Measurements from ENCODE around the gene HBG2.

HBG2 gene

DNA sequence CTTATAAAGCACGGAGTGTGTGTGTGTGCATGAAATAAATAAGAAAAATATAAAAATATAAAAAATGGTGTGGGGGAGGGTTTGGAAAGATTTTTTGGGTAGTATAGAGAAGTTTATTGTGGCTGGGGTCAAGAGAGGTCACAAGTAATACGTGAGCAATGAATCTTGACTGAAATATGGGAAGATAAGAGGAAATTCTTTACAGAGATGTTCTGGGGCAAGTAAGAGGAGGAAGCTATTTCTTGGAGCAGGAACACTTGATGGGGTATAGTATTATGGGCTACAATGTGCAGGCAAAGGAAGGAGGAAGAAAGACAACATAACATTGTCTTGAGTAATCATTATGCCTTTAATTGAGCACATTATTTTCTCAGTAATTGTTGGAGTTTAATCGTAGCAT, 22.4 kb downstream of the HBG2 start:
- H3K4me3 ChIP-seq (ENCODE audit: low read length), result no peak overlapping the region
- H3K27ac ChIP-seq (ENCODE audit: low read depth, low read length), result no peak overlapping the region
- H3K9ac ChIP-seq (ENCODE audit: low read length), result no peak overlapping the region
- H3K27me3 ChIP-seq (ENCODE audit: control insufficient read depth, insufficient read depth, low read length), result no peaks in the 10 kb centered on the region
- no peaks in the 10 kb centered on the region for H3K4me1 ChIP-seq (ENCODE audit: control insufficient read depth, insufficient read depth, low read length)
- no peaks in the 10 kb centered on the region for H3K36me3 ChIP-seq (ENCODE audit: control insufficient read depth, insufficient read depth, low read length)

DNA sequence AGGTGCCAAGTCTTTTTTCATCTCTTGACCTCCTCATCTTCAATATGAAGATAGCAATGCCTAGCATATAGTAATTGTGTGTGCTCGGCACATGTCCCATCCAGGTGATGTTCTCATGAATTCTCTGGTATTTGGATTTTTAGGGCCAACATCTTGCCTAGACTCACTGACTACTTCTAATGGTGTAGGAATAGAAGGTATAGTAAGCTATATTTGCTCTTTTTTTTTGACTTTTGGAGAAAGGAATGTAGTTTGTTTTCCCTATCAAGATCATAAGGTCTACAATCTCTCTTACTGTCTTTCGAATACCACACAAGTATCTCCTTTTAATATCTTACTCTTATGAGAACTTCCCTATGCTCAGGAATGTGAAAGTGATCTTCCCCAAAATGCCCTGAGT, 23.5 kb downstream of the HBG2 start:
- no peaks in the 10 kb centered on the region for H3K36me3 ChIP-seq (ENCODE audit: control insufficient read depth, insufficient read depth, low read length)
- no peak overlapping the region for H3K4me3 ChIP-seq (ENCODE audit: low read length)
- H3K27me3 ChIP-seq (ENCODE audit: control insufficient read depth, insufficient read depth, low read length), result no peaks in the 10 kb centered on the region
- H3K9ac ChIP-seq (ENCODE audit: low read length), result no peak overlapping the region
- H3K4me1 ChIP-seq (ENCODE audit: control insufficient read depth, insufficient read depth, low read length), result no peaks in the 10 kb centered on the region
- no peak overlapping the region for H3K27ac ChIP-seq (ENCODE audit: low read depth, low read length)

DNA sequence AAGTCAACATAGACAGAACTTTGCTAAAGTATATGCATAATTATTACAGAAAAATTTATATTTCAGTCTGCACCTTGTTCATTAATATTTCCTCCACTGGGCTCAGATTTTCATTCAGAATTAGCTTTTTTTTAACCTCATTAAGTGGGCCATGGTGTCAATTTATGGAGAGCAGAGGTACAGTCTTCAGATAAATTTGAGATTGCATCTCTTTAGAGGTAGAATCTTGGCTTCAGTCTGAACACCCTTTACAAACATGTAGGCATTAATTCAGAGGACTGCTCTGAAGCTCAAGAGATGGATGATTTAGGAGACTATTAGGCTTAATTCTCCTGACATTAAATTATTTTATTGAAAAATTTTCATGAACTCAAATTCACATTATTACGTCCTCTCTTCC, 24.3 kb downstream of the HBG2 start:
- Histone ChIP-seq H3K27ac (ENCODE audit: low read depth, low read length) (no peak overlapping the region), H3K4me1 (ENCODE audit: control insufficient read depth, insufficient read depth, low read length) (no peaks in the 10 kb centered on the region), H3K9ac (ENCODE audit: low read length) (no peak overlapping the region), H3K4me3 (ENCODE audit: low read length) (no peak overlapping the region), H3K27me3 (ENCODE audit: control insufficient read depth, insufficient read depth, low read length) (no peaks in the 10 kb centered on the region), H3K36me3 (ENCODE audit: control insufficient read depth, insufficient read depth, low read length) (no peaks in the 10 kb centered on the region)

DNA sequence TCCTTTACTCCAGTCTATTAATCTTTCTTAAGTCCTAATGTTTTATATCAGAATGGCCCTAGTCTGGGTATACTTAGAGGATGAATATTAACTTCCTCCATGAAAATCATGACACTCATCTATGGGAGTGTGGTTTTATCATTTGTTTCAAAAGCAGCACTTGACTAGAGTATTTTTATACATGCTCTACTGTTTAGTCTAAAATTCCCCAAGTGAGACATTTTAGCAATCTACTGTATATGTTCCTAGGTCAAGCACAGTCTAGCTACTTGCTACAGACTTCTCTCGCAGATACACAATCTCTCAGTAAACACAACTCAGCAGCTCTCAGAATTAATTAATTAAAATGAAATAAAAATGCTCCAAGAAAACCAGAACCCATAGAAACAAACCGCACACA, 24.8 kb downstream of the HBG2 start:
- Histone ChIP-seq H3K27me3 (ENCODE audit: control insufficient read depth, insufficient read depth, low read length) (no peaks in the 10 kb centered on the region), H3K9ac (ENCODE audit: low read length) (no peak overlapping the region), H3K36me3 (ENCODE audit: control insufficient read depth, insufficient read depth, low read length) (no peaks in the 10 kb centered on the region), H3K4me1 (ENCODE audit: control insufficient read depth, insufficient read depth, low read length) (no peaks in the 10 kb centered on the region), H3K4me3 (ENCODE audit: low read length) (no peak overlapping the region), H3K27ac (ENCODE audit: low read depth, low read length) (no peak overlapping the region)

DNA sequence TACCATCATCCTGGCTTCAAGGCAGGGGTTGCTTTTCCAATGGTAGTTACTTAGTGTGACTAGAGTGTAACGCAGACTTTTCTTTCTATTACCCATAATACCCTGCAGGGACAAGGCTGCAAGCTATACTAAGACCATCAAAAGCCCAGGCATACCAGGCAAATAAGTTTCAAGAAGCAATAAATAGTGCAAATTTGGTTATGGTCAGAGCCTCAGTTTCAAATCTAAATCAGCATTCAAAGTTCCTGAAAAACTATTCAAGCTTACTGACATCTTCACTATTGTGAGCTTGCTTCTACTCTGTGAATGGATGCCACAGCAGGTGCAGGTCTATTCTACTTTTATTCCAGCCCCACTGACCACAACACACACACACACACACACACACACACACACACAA, 25.2 kb downstream of the HBG2 start:
- H3K27ac ChIP-seq (ENCODE audit: low read depth, low read length), result no peak overlapping the region
- H3K9ac ChIP-seq (ENCODE audit: low read length), result no peak overlapping the region
- H3K36me3 ChIP-seq (ENCODE audit: control insufficient read depth, insufficient read depth, low read length), result no peaks in the 10 kb centered on the region
- H3K4me1 ChIP-seq (ENCODE audit: control insufficient read depth, insufficient read depth, low read length), result no peaks in the 10 kb centered on the region
- no peaks in the 10 kb centered on the region for H3K27me3 ChIP-seq (ENCODE audit: control insufficient read depth, insufficient read depth, low read length)
- no peak overlapping the region for H3K4me3 ChIP-seq (ENCODE audit: low read length)

DNA sequence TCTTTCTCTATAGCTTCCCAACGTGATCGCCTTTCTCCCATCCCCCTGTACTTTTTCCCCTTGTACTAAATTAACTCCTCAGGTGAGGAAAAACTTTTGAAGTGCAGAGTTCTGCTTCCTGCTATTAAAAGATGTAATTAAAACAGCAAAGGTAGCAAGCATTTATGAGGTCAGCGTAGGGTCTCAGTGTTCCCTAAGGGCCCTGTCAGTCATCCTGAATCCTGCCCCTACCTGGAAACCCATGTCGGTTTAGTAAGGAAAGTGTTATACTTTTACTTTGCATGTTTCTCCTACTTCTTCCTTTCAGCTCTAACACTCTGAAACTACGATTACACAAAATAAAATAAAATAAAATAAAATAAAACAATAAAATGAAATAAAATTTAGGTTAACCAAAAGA, 26.5 kb downstream of the HBG2 start:
- Histone ChIP-seq H3K4me1 (ENCODE audit: control insufficient read depth, insufficient read depth, low read length) (no peaks in the 10 kb centered on the region), H3K9ac (ENCODE audit: low read length) (no peak overlapping the region), H3K27ac (ENCODE audit: low read depth, low read length) (no peak overlapping the region), H3K36me3 (ENCODE audit: control insufficient read depth, insufficient read depth, low read length) (no peaks in the 10 kb centered on the region), H3K4me3 (ENCODE audit: low read length) (no peak overlapping the region), H3K27me3 (ENCODE audit: control insufficient read depth, insufficient read depth, low read length) (no peaks in the 10 kb centered on the region)

DNA sequence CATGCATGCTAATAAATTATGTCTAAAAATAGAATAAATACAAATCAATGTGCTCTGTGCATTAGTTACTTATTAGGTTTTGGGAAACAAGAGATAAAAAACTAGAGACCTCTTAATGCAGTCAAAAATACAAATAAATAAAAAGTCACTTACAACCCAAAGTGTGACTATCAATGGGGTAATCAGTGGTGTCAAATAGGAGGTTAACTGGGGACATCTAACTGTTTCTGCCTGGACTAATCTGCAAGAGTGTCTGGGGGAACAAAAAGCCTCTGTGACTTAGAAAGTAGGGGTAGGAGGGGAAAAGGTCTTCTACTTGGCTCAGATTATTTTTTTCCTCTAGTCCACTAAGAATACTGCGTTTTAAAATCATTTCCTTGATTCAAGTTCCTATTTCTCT, 26.9 kb downstream of the HBG2 start:
- Histone ChIP-seq H3K4me3 (ENCODE audit: low read length) (no peak overlapping the region), H3K27me3 (ENCODE audit: control insufficient read depth, insufficient read depth, low read length) (no peaks in the 10 kb centered on the region), H3K27ac (ENCODE audit: low read depth, low read length) (no peak overlapping the region), H3K4me1 (ENCODE audit: control insufficient read depth, insufficient read depth, low read length) (no peaks in the 10 kb centered on the region), H3K9ac (ENCODE audit: low read length) (no peak overlapping the region), H3K36me3 (ENCODE audit: control insufficient read depth, insufficient read depth, low read length) (no peaks in the 10 kb centered on the region)

DNA sequence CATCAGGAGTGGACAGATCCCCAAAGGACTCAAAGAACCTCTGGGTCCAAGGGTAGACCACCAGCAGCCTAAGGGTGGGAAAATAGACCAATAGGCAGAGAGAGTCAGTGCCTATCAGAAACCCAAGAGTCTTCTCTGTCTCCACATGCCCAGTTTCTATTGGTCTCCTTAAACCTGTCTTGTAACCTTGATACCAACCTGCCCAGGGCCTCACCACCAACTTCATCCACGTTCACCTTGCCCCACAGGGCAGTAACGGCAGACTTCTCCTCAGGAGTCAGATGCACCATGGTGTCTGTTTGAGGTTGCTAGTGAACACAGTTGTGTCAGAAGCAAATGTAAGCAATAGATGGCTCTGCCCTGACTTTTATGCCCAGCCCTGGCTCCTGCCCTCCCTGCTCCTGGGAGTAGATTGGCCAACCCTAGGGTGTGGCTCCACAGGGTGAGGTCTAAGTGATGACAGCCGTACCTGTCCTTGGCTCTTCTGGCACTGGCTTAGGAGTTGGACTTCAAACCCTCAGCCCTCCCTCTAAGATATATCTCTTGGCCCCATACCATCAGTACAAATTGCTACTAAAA, 27.8 kb downstream of the HBG2 start, which contains the start of gene HBB:
Gene HBB (minus strand): TSS at position 340 of the 579 bp plus-strand sequence. CDS start 50 bp downstream, at position 290.
- no peaks in the 10 kb centered on the region for H3K36me3 ChIP-seq (ENCODE audit: control insufficient read depth, insufficient read depth, low read length)
- H3K9ac ChIP-seq (ENCODE audit: low read length), result no peak within 1 kb of the TSS
- no peak within 1 kb of the TSS for H3K4me3 ChIP-seq (ENCODE audit: low read length)
- H3K27ac ChIP-seq (ENCODE audit: low read depth, low read length), result no peak within 1 kb of the TSS
- H3K27me3 ChIP-seq (ENCODE audit: control insufficient read depth, insufficient read depth, low read length), result no peaks in the 10 kb centered on the region
- no peaks in the 10 kb centered on the region for H3K4me1 ChIP-seq (ENCODE audit: control insufficient read depth, insufficient read depth, low read length)

DNA sequence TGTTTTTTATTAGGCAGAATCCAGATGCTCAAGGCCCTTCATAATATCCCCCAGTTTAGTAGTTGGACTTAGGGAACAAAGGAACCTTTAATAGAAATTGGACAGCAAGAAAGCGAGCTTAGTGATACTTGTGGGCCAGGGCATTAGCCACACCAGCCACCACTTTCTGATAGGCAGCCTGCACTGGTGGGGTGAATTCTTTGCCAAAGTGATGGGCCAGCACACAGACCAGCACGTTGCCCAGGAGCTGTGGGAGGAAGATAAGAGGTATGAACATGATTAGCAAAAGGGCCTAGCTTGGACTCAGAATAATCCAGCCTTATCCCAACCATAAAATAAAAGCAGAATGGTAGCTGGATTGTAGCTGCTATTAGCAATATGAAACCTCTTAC, 29.1 kb downstream of the HBG2 start:
- Histone ChIP-seq H3K36me3 (ENCODE audit: control insufficient read depth, insufficient read depth, low read length) (no peaks in the 10 kb centered on the region), H3K27me3 (ENCODE audit: control insufficient read depth, insufficient read depth, low read length) (no peaks in the 10 kb centered on the region), H3K4me1 (ENCODE audit: control insufficient read depth, insufficient read depth, low read length) (no peaks in the 10 kb centered on the region), H3K27ac (ENCODE audit: low read depth, low read length) (no peak overlapping the region), H3K9ac (ENCODE audit: low read length) (no peak overlapping the region), H3K4me3 (ENCODE audit: low read length) (no peak overlapping the region)

DNA sequence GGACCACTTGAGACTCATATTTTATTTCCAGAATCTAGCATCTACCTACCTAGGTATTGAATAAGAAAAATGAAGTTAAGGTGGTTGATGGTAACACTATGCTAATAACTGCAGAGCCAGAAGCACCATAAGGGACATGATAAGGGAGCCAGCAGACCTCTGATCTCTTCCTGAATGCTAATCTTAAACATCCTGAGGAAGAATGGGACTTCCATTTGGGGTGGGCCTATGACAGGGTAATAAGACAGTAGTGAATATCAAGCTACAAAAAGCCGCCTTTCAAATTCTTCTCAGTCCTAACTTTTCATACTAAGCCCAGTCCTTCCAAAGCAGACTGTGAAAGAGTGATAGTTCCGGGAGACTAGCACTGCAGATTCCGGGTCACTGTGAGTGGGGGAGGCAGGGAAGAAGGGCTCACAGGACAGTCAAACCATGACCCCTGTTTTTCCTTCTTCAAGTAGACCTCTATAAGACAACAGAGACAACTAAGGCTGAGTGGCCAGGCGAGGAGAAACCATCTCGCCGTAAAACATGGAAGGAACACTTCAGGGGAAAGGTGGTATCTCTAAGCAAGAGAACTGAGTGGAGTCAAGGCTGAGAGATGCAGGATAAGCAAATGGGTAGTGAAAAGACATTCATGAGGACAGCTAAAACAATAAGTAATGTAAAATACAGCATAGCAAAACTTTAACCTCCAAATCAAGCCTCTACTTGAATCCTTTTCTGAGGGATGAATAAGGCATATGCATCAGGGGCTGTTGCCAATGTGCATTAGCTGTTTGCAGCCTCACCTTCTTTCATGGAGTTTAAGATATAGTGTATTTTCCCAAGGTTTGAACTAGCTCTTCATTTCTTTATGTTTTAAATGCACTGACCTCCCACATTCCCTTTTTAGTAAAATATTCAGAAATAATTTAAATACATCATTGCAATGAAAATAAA, 29.8 kb downstream of the HBG2 start:
- Histone ChIP-seq H3K4me1 (ENCODE audit: control insufficient read depth, insufficient read depth, low read length) (no peaks in the 10 kb centered on the region), H3K36me3 (ENCODE audit: control insufficient read depth, insufficient read depth, low read length) (no peaks in the 10 kb centered on the region), H3K9ac (ENCODE audit: low read length) (no peak overlapping the region), H3K27me3 (ENCODE audit: control insufficient read depth, insufficient read depth, low read length) (no peaks in the 10 kb centered on the region), H3K27ac (ENCODE audit: low read depth, low read length) (no peak overlapping the region), H3K4me3 (ENCODE audit: low read length) (no peak overlapping the region)

DNA sequence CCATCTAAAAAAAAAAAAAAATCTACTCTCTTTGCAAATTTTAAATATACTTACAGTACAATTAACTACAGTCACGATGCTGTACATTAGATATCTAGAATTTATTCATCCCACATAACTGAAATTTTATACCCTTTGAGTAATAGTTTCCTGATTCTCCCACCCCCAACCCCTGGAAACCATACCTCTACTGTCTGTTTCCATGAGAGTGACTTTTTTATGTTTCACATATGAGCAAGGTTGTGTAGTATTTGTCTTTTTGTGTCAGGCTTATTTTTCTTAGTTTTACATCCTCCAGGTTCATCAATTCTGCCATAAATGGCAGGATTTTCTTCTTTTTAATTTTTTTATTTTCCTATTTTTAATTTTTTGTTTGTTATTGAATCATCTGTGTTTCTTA, 30.9 kb downstream of the HBG2 start:
- Histone ChIP-seq H3K36me3 (ENCODE audit: control insufficient read depth, insufficient read depth, low read length) (no peaks in the 10 kb centered on the region), H3K4me3 (ENCODE audit: low read length) (no peak overlapping the region), H3K27ac (ENCODE audit: low read depth, low read length) (no peak overlapping the region), H3K9ac (ENCODE audit: low read length) (no peak overlapping the region), H3K27me3 (ENCODE audit: control insufficient read depth, insufficient read depth, low read length) (no peaks in the 10 kb centered on the region), H3K4me1 (ENCODE audit: control insufficient read depth, insufficient read depth, low read length) (no peaks in the 10 kb centered on the region)

DNA sequence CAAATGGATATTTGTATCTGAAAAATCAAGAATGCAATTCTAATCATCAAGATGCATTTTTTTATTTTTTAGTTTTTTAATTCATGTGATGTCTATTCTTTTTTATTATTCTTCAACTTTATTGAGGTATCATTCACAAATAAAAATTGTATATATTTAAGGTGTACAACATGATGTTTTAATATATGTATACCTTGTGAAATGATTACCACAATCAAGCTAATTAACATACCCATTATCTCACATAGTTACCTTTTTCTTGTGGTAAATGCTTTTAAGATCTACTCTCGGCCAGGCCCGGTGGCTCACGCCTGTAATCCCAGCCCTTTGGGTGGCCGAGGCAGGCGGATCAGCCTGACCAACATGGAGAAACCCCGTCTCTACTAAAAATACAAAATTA, 31.4 kb downstream of the HBG2 start:
- Histone ChIP-seq H3K27me3 (ENCODE audit: control insufficient read depth, insufficient read depth, low read length) (no peaks in the 10 kb centered on the region), H3K27ac (ENCODE audit: low read depth, low read length) (no peak overlapping the region), H3K4me1 (ENCODE audit: control insufficient read depth, insufficient read depth, low read length) (no peaks in the 10 kb centered on the region), H3K4me3 (ENCODE audit: low read length) (no peak overlapping the region), H3K36me3 (ENCODE audit: control insufficient read depth, insufficient read depth, low read length) (no peaks in the 10 kb centered on the region), H3K9ac (ENCODE audit: low read length) (no peak overlapping the region)

DNA sequence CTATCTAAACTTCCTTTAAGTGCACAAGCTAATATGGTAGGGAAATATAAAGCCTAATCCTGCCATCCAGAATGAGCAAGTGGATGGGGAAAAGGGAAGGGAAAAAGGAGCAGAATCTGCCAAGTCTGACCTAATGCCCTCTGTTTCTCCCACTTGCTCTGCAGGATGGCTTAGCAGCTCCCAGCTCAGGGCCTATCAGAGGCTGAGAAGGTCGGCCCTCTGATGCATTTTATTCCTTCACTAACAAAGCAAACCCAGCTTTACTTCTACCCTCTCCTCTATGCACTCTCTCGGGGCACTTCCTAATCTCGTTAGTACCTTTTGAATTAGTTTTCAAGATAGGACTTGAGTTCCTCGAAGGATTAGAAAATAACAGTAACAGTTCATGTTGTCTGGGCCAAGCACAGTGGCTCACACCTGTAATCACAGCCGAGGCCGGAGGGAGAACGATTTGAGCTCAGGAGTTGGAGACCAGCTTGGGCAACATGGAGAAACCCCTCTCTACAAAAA, 44.1 kb downstream of the HBG2 start:
- no peak overlapping the region for H3K27ac ChIP-seq (ENCODE audit: low read depth, low read length)
- no peak overlapping the region for H3K4me3 ChIP-seq (ENCODE audit: low read length)
- H3K36me3 ChIP-seq (ENCODE audit: control insufficient read depth, insufficient read depth, low read length), result no peaks in the 10 kb centered on the region
- H3K4me1 ChIP-seq (ENCODE audit: control insufficient read depth, insufficient read depth, low read length), result no peaks in the 10 kb centered on the region
- H3K9ac ChIP-seq (ENCODE audit: low read length), result no peak overlapping the region
- no peaks in the 10 kb centered on the region for H3K27me3 ChIP-seq (ENCODE audit: control insufficient read depth, insufficient read depth, low read length)

Data from rectal smooth muscle tissue (tissue), 1 donor.